HEK293T (cell line): Measurements from ENCODE around the gene MAP3K1.

Experiments
- CTCF ChIA-PET: fragments of 350-600 bp; formaldehyde crosslinking; extraction: SDS; loops from one replicate; lab custom pipeline; 2021; ENCODE audit warnings: antibody characterized with exemption, inconsistent platforms; lab: Yijun Ruan, JAX
- POLR2A ChIA-PET: fragments of 350-600 bp; formaldehyde crosslinking; extraction: SDS; loops from one replicate; lab custom pipeline; 2020; ENCODE audit warnings: antibody characterized with exemption, inconsistent platforms; lab: Yijun Ruan, JAX
- DNase-seq: peaks from one replicate; pipeline ENCODE4 v3.0.0; 2012; ENCODE audit warnings: mixed read lengths; ENCODE audit errors: extremely low spot score
- ARNT ChIP-seq: fragments of 450-650 bp; IDR thresholded peaks from 2 replicates; pipeline ENCODE4 v1.6.1; 2017; ENCODE audit warnings: mild to moderate bottlenecking
- BHLHE40 ChIP-seq: fragments of 450-650 bp; IDR thresholded peaks from 2 replicates; pipeline ENCODE4 v1.6.1; 2016; ENCODE audit warnings: mild to moderate bottlenecking, moderate library complexity, borderline replicate concordance
- CTBP1 ChIP-seq: fragments of 450-650 bp; IDR thresholded peaks from 2 replicates; pipeline ENCODE4 v1.6.1; 2016; ENCODE audit warnings: borderline replicate concordance
- ELF4 ChIP-seq: fragments of 450-650 bp; IDR thresholded peaks from 2 replicates; pipeline ENCODE4 v1.6.1; 2017; ENCODE audit warnings: antibody characterized with exemption
- FOXA1 ChIP-seq: fragments of 450-650 bp; IDR thresholded peaks from 2 replicates; pipeline ENCODE4 v1.6.1; 2016; ENCODE audit warnings: mild to moderate bottlenecking
- FOXK2 ChIP-seq: fragments of 450-650 bp; IDR thresholded peaks from 2 replicates; pipeline ENCODE4 v1.6.1; 2016; ENCODE audit warnings: mild to moderate bottlenecking
- FOXM1 ChIP-seq: fragments of 450-650 bp; IDR thresholded peaks from 2 replicates; pipeline ENCODE4 v1.6.1; 2017; ENCODE audit warnings: mild to moderate bottlenecking, borderline replicate concordance
- HDGF ChIP-seq: fragments of 450-650 bp; IDR thresholded peaks from 2 replicates; pipeline ENCODE4 v1.6.1; 2017; ENCODE audit warnings: antibody characterized with exemption, borderline replicate concordance
- L3MBTL2 ChIP-seq: fragments of 450-650 bp; conservative IDR thresholded peaks from 2 replicates; pipeline ENCODE4 v1.6.1; 2016; ENCODE audit warnings: mild to moderate bottlenecking
- LEF1 ChIP-seq: fragments of 450-650 bp; IDR thresholded peaks from 2 replicates; pipeline ENCODE4 v1.6.1; 2017; ENCODE audit warnings: mild to moderate bottlenecking, borderline replicate concordance
- NFRKB ChIP-seq: fragments of 450-650 bp; IDR thresholded peaks from 2 replicates; pipeline ENCODE4 v1.6.1; 2016; ENCODE audit warnings: mild to moderate bottlenecking, moderate library complexity
- PKNOX1 ChIP-seq: fragments of 450-650 bp; IDR thresholded peaks from 2 replicates; pipeline ENCODE4 v1.6.1; 2016
- SP1 ChIP-seq: fragments of 450-650 bp; IDR thresholded peaks from 2 replicates; pipeline ENCODE4 v1.6.1; 2017
- SUZ12 ChIP-seq: fragments of 450-650 bp; IDR thresholded peaks from 2 replicates; pipeline ENCODE4 v1.6.1; 2016; ENCODE audit warnings: mild to moderate bottlenecking
- TARDBP ChIP-seq: fragments of 450-650 bp; IDR thresholded peaks from 2 replicates; pipeline ENCODE4 v1.6.1; 2016
- ZNF384 ChIP-seq: fragments of 450-650 bp; IDR thresholded peaks from 2 replicates; pipeline ENCODE4 v1.6.1; 2016

MAP3K1 gene

GRCh38 chr5:56871777-56872176, 56.4 kb downstream of the MAP3K1 start:
- ChIA-PET POLR2A (no interaction called here), CTCF (no interaction called here)
- DNase-seq: no peak
- no peak for TF ChIP-seq ARNT
- no peak for TF ChIP-seq ELF4
- TF ChIP-seq TARDBP: no peak
- TF ChIP-seq PKNOX1: no peak
- TF ChIP-seq BHLHE40: no peak
- no peak for TF ChIP-seq HDGF
- no peak for TF ChIP-seq FOXM1

GRCh38 chr5:56873056-56873455, 57.7 kb downstream of the MAP3K1 start:
- TF ChIP-seq LEF1 (no peak), ELF4 (no peak), SP1 (no peak), BHLHE40 (no peak), L3MBTL2 (no peak), ARNT (no peak), CTBP1 (no peak), ZNF384 (no peak), TARDBP (no peak), HDGF (no peak), PKNOX1 (no peak), NFRKB (no peak), FOXA1 (no peak), SUZ12 (no peak), FOXK2 (no peak), FOXM1 (no peak)
- DNase-seq: no peak
- CTCF ChIA-PET: no interaction called here
- POLR2A ChIA-PET: no interaction called here

- ChIA-PET POLR2A (no interaction called here), CTCF (no interaction called here)
- no peak for DNase-seq
- TF ChIP-seq NFRKB: no peak
- no peak for TF ChIP-seq SUZ12
- no peak for TF ChIP-seq FOXM1
- no peak for TF ChIP-seq SP1
- no peak for TF ChIP-seq FOXA1
- TF ChIP-seq TARDBP: no peak
- no peak for TF ChIP-seq LEF1
- no peak for TF ChIP-seq CTBP1
- TF ChIP-seq ARNT: no peak
- no peak for TF ChIP-seq ELF4
These were observed 61.0 kb downstream of the MAP3K1 start for GRCh38 chr5:56876327-56876726.

GRCh38 chr5:56881571-56881970, 66.2 kb downstream of the MAP3K1 start:
- ChIA-PET POLR2A (no interaction called here), CTCF (no interaction called here)
- TF ChIP-seq BHLHE40 (no peak), SUZ12 (no peak), SP1 (no peak), PKNOX1 (no peak), ELF4 (no peak), FOXK2 (no peak), TARDBP (no peak), FOXM1 (no peak), LEF1 (no peak), L3MBTL2 (no peak), HDGF (no peak), CTBP1 (no peak), ARNT (no peak), FOXA1 (no peak), ZNF384 (no peak), NFRKB (no peak)
- no peak for DNase-seq

GRCh38 chr5:56893251-56893951, 78.1 kb downstream of the MAP3K1 start:
- no peak for TF ChIP-seq NFRKB
- TF ChIP-seq PKNOX1: no peak
- TF ChIP-seq LEF1: no peak
- no peak for TF ChIP-seq ELF4
- no peak for TF ChIP-seq SP1
- no peak for TF ChIP-seq L3MBTL2
- no peak for TF ChIP-seq BHLHE40
- TF ChIP-seq ARNT: no peak
- no peak for TF ChIP-seq FOXM1
- TF ChIP-seq CTBP1: no peak
- no peak for TF ChIP-seq ZNF384
- TF ChIP-seq FOXA1: no peak
- no peak for TF ChIP-seq HDGF
- no peak for DNase-seq
- CTCF ChIA-PET: no interaction called here
- POLR2A ChIA-PET: no interaction called here
